HepG2 (cell line): ENCODE data around the gene CCDC66. TPM values are rescaled to one million over a fixed set of nuclear protein-coding genes. Genes with fewer than 3 reads are reported as not detected.

ENCODE experiments used
- ATAC-seq: fragments of 200-7000 bp; cut with Tn5 transposase; 3 replicates; pipeline ENCODE4 v1.9.1; 2020; ENCODE audit warnings: mild to moderate bottlenecking, moderate library complexity
- Bru-seq: library from RNA; stranded (reverse); fragments of 400-500 nt; gene quantifications from one replicate; lab custom pipeline; 2021; lab: Mats Ljungman, UMichigan
- BruChase-seq, 2 experiments: library from RNA; stranded (reverse); fragments of 400-500 nt; gene quantifications; one replicate each; lab custom pipeline; 2021; lab: Mats Ljungman, UMichigan
- BruUV-seq: library from RNA; stranded (reverse); fragments of 400-500 nt; replicated peaks from 2 replicates; lab custom pipeline; 2021; lab: Mats Ljungman, UMichigan
- CTCF ChIA-PET: fragments of 300-600 bp; formaldehyde crosslinking; extraction: SDS; loops from one replicate; lab custom pipeline; 2021; ENCODE audit warnings: low total read pairs, inconsistent platforms, low intra/inter-chr PET ratio; lab: Yijun Ruan, JAX
- POLR2A ChIA-PET: fragments of 350-600 bp; sonication (Branson Sonifier 250); formaldehyde crosslinking; loops from one replicate; lab custom pipeline; 2020; ENCODE audit warnings: antibody characterized with exemption, inconsistent platforms; lab: Yijun Ruan, JAX
- DNase-seq: peaks from one replicate; pipeline ENCODE4 v3.0.0-alpha.2; 2015; ENCODE audit warnings: low spot score
- FAIRE-seq: peaks from 3 replicates; lab custom pipeline; 2011; peaks lifted over from hg19 to GRCh38; lab: Jason Lieb, UNC
- H2AFZ ChIP-seq: one replicate; pipeline ENCODE4 v1.6.1; 2011; ENCODE audit warnings: low read length, inconsistent platforms
- H3K27ac ChIP-seq: fragments of 300-600 bp; 3 replicates; pipeline ENCODE4 v1.8.0; 2011; ENCODE audit warnings: mixed run types, mild to moderate bottlenecking, mixed read lengths, low read length, inconsistent platforms; ENCODE audit not compliant: insufficient read depth; ENCODE audit errors: extremely low read length
- H3K27me3 ChIP-seq, 2 experiments: fragments of 200-600 bp in 1 of 2; 2 replicates in 1 of 2; 3 replicates in 1 of 2; pipeline versions ENCODE4 v1.6.0 to v1.8.0; 2011; ENCODE audit warnings: low read length in 2 of 2, mild to moderate bottlenecking in 2 of 2, moderate library complexity in 2 of 2, inconsistent platforms in 1 of 2; ENCODE audit not compliant: insufficient read depth in 2 of 2, control insufficient read depth in 1 of 2
- H3K36me3 ChIP-seq, 2 experiments: fragments of 200-600 bp in 1 of 2; replicated peaks in 1 of 2; 2 replicates in 1 of 2; 3 replicates in 1 of 2; pipeline versions ENCODE4 v1.5.1 to v1.8.0; 2011; ENCODE audit warnings: low read length in 2 of 2, inconsistent platforms in 1 of 2; ENCODE audit not compliant: insufficient read depth in 2 of 2, control insufficient read depth in 1 of 2
- H3K4me1 ChIP-seq: 2 replicates; pipeline ENCODE4 v1.5.1; 2012; ENCODE audit warnings: low read length, inconsistent platforms; ENCODE audit not compliant: insufficient read depth
- H3K4me2 ChIP-seq: 2 replicates; pipeline ENCODE4 v1.6.0; 2011; ENCODE audit warnings: low read depth, low read length, inconsistent platforms
- H3K4me3 ChIP-seq, 3 experiments: fragments of 200-600 bp in 1 of 3; sonication (generic), shearing (Covaris generic) in 1 of 3; replicated peaks in 1 of 3; 2 replicates each; pipeline ENCODE4 v1.5.1; 2011 to 2016; ENCODE audit warnings: low read length in 3 of 3, inconsistent platforms in 2 of 3, low read depth in 2 of 3, mild to moderate bottlenecking in 2 of 3, control low read depth in 1 of 3, mixed read lengths in 1 of 3; ENCODE audit not compliant: insufficient read depth in 1 of 3
- H3K79me2 ChIP-seq: one replicate; pipeline ENCODE4 v1.6.1; 2011; ENCODE audit warnings: low read length, inconsistent platforms; ENCODE audit not compliant: insufficient read depth
- H3K9ac ChIP-seq: 2 replicates; pipeline ENCODE4 v1.6.0; 2011; ENCODE audit warnings: mild to moderate bottlenecking, low read depth, low read length, inconsistent platforms; ENCODE audit not compliant: insufficient read depth
- H3K9me3 ChIP-seq: 2 replicates; pipeline ENCODE4 v1.5.1; 2012; ENCODE audit warnings: mild to moderate bottlenecking, low read length
- H4K20me1 ChIP-seq: 2 replicates; pipeline ENCODE4 v1.6.0; 2011; ENCODE audit warnings: inconsistent platforms, mild to moderate bottlenecking, low read length, moderate library complexity; ENCODE audit not compliant: insufficient read depth
- FOXA1 ChIP-seq, 2 experiments: fragments of 450-650 bp in 1 of 2; sonication (generic) in 1 of 2; formaldehyde crosslinking in 1 of 2; IDR thresholded peaks; 2 replicates each; pipeline versions ENCODE4 v1.4.0 to v1.6.1; 2016 to 2020; ENCODE audit warnings: missing genetic modification reagents in 1 of 2
- ISX ChIP-seq: sonication (generic); formaldehyde crosslinking; conservative IDR thresholded peaks from 2 replicates; pipeline ENCODE4 v1.5.0; 2020; ENCODE audit warnings: missing genetic modification reagents
- MZF1 ChIP-seq: sonication (generic); formaldehyde crosslinking; IDR thresholded peaks from 2 replicates; pipeline ENCODE4 v1.8.1; 2023; ENCODE audit warnings: mild to moderate bottlenecking, missing genetic modification reagents, borderline replicate concordance
- ZZZ3 ChIP-seq: sonication (generic); formaldehyde crosslinking; IDR thresholded peaks from 2 replicates; pipeline ENCODE4 v1.4.0; 2020; ENCODE audit warnings: missing genetic modification reagents, mild to moderate bottlenecking, borderline replicate concordance
- WGBS: methylation state at CpG from one replicate; pipeline ENCODE4 v1.1.6; 2017; ENCODE audit warnings: low lambda C conversion rate; 5-methylcytosine and 5-hydroxymethylcytosine counted together
- in situ Hi-C: cut with HindIII; loops from 2 replicates; pipeline ENCODE4 v1.10.0; 2017; ENCODE audit warnings: low pct_unique_long_range_greater_than_20kb; ENCODE audit not compliant: extremely low pct_ligation_motif_present
- intact Hi-C: fragments of 100-400 bp; cut with micrococcal nuclease; formaldehyde crosslinking; loops from one replicate; pipeline ENCODE4 v1.10.0; 2022; ENCODE audit not compliant: unreplicated experiment
- long read RNA-seq, 2 experiments: library from RNA in 1 of 2; library from polyadenylated mRNA in 1 of 2; stranded (forward) in 1 of 2; unstranded in 1 of 2; transcript quantifications; one replicate each; pipeline ENCODE4 v2.0.0, GENCODE V29; 2019 to 2022
- polyA minus RNA-seq, 3 experiments: library from RNA; depleted of rRNA, polyadenylated mRNA; stranded (reverse); fragments of >200 nt; gene quantifications; 2 replicates each; pipeline ENCODE4 v1.2.3, GENCODE V29; 2011; ENCODE audit warnings: low replicate concordance in 1 of 3
- polyA plus RNA-seq, 8 experiments: library from polyadenylated mRNA; depleted of rRNA in 3 of 8; stranded (reverse) in 7 of 8; unstranded in 1 of 8; fragments of >200 nt; fragmentation: Illumina TruSeq in 4 of 8; extraction: Trizol in 4 of 8; gene quantifications; 2 replicates each; pipeline versions ENCODE4 v1.2.1 to v1.2.3, GENCODE V29; 2011 to 2016; ENCODE audit warnings: low read depth in 4 of 8, missing spikeins in 1 of 8, mixed read lengths in 1 of 8; ENCODE audit not compliant: insufficient read depth in 1 of 8
- total RNA-seq, 5 experiments: library from RNA; depleted of rRNA; stranded (reverse); fragments of >200 nt; fragmentation: Illumina TruSeq; extraction: Trizol; gene quantifications; 2 replicates each; pipeline ENCODE4 v1.2.3, GENCODE V29; 2016; ENCODE audit warnings: low read depth in 1 of 5
- TF ChIP-seq, protein P1 (sequence below): sonication (generic); formaldehyde crosslinking; IDR thresholded peaks from 2 replicates; pipeline ENCODE4 v1.4.0; 2020; ENCODE audit warnings: mild to moderate bottlenecking, missing genetic modification reagents
- TF ChIP-seq, protein P2 (sequence below): sonication (generic); formaldehyde crosslinking; IDR thresholded peaks from 2 replicates; pipeline ENCODE4 v1.5.1; 2020; ENCODE audit warnings: mild to moderate bottlenecking, missing genetic modification reagents, moderate library complexity

Gene CCDC66
- 12.3 and 19.9 TPM in 2 replicates for total RNA-seq (2016; rRNA removed; fragmentation: Illumina TruSeq; extraction: Trizol)
- 33.8 and 44.2 TPM in 2 replicates for total RNA-seq (2016; cell fraction: cytosol; rRNA removed; fragmentation: Illumina TruSeq; extraction: Trizol; ENCODE audit: low read depth)
- 13.4 and 17.2 TPM in 2 replicates for total RNA-seq (2016; cell fraction: insoluble cytoplasmic fraction; rRNA removed; fragmentation: Illumina TruSeq; extraction: Trizol)
- total RNA-seq (2016; cell fraction: membrane; rRNA removed; fragmentation: Illumina TruSeq; extraction: Trizol), result 12.0 and 14.0 TPM in 2 replicates
- 41.9 and 54.6 TPM in 2 replicates for total RNA-seq (2016; cell fraction: nucleus; rRNA removed; fragmentation: Illumina TruSeq; extraction: Trizol)
- 7.7 and 8.4 TPM in 2 replicates for polyA plus RNA-seq (2011; rRNA removed)
- 1.0 and 2.2 TPM in 2 replicates for polyA plus RNA-seq (2011; cell fraction: cytosol; rRNA removed)
- polyA plus RNA-seq (2011; cell fraction: nucleus; rRNA removed), result 14.0 and 18.5 TPM in 2 replicates
- polyA plus RNA-seq (2012), result 6.2 and 6.5 TPM in 2 replicates
- 1.2 and 1.3 TPM in 2 replicates for polyA plus RNA-seq (2016; cell fraction: cytosol; fragmentation: Illumina TruSeq; extraction: Trizol; ENCODE audit: low read depth)
- polyA plus RNA-seq (2016; cell fraction: insoluble cytoplasmic fraction; fragmentation: Illumina TruSeq; extraction: Trizol; ENCODE audit: low read depth), result 8.7 and 10.3 TPM in 2 replicates
- 1.9 and 2.6 TPM in 2 replicates for polyA plus RNA-seq (2016; cell fraction: membrane; fragmentation: Illumina TruSeq; extraction: Trizol; ENCODE audit: low read depth)
- 38.7 and 47.3 TPM in 2 replicates for polyA plus RNA-seq (2016; cell fraction: nucleus; fragmentation: Illumina TruSeq; extraction: Trizol; ENCODE audit: insufficient read depth, low read depth)
- polyA minus RNA-seq (2011; rRNA and poly(A)+ RNA removed; ENCODE audit: low replicate concordance), result 7.0 and 40.9 TPM in 2 replicates
- 4.8 and 5.2 TPM in 2 replicates for polyA minus RNA-seq (2011; cell fraction: cytosol; rRNA and poly(A)+ RNA removed)
- 57.9 and 70.0 TPM in 2 replicates for polyA minus RNA-seq (2011; cell fraction: nucleus; rRNA and poly(A)+ RNA removed)
- percentile 70 among the genes with signal in this experiment for Bru-seq, nascent RNA
- BruChase-seq, experiment 1, labeled RNA remaining after a 6-hour chase, result percentile 63 among the genes with signal in this experiment
- BruChase-seq, experiment 2, labeled RNA remaining after a 2-hour chase, result percentile 71 among the genes with signal in this experiment
- long read RNA-seq, experiment 1, partial matches to known transcripts, result 2 of 7 reads
- long read RNA-seq, experiment 1, other reads (novel, unspliced or antisense), result 4 of 7 reads
- long read RNA-seq, experiment 2, partial matches to known transcripts, result 1 of 4 reads
- long read RNA-seq, experiment 2, other reads (novel, unspliced or antisense), result 3 of 4 reads

GRCh38 chr3:56556908-56557830 is at the start of gene CCDC66:
Gene CCDC66 (plus strand): TSS chr3:56557175. CDS start chr3:56557243, 68 bp downstream.
- H3K27me3 ChIP-seq, result peaks cover 0 to 9% of the 10 kb centered on the region in 2 experiments; a peak in 2 of 5 replicates
- H3K9ac ChIP-seq, result peak within 1 kb of the TSS; percentile 91
- BruUV-seq, result TSS peak; percentile 68
- ATAC-seq (peak; percentile 100), DNase-seq (peak; percentile 87), FAIRE-seq (peak; percentile 46)
- H3K4me2 ChIP-seq, result peak within 1 kb of the TSS; percentile 87
- CTCF ChIA-PET, result no interaction called here
- under 1% methylated on average over 17 of the region's 54 CpGs for WGBS
- H4K20me1 ChIP-seq, result no peaks in the 10 kb centered on the region
- in situ Hi-C loops, result no loop called here
- H3K4me1 ChIP-seq, result peaks cover 23% of the 10 kb centered on the region
- POLR2A ChIA-PET, result interaction anchor here (0.7 to 1.0 kb wide), 2 partner anchors 15 to 55 kb away, joined by 3 to 4 read pairs; no protein-coding TSS in a partner anchor
- peak within 1 kb of the TSS; percentile 93 for H2AFZ ChIP-seq
- H3K9me3 ChIP-seq, result no peaks in the 10 kb centered on the region
- H3K36me3 ChIP-seq, result peaks cover 0 to 15% of the 10 kb centered on the region in 2 experiments; a peak in 2 of 5 replicates
- intact Hi-C loops, result no loop called here
- peak within 1 kb of the TSS; percentile 84 for H3K27ac ChIP-seq
- peaks cover 23% of the 10 kb centered on the region for H3K79me2 ChIP-seq
- H3K4me3 ChIP-seq, result peak within 1 kb of the TSS; percentile 75 to 88 (median 87)
- TF ChIP-seq MZF1 (CRISPR knock-in tag) (no peak), ISX (CRISPR knock-in tag) (peak; percentile 72; the same call in 1 of the 2 replicates), ZZZ3 (no peak), FOXA1 (IDR thresholded peaks at IDR 0.05) (no peak), FOXA1 (CRISPR knock-in tag; IDR thresholded peaks at IDR 0.05) (peak; percentile 66; the same call in 1 of the 2 replicates)
- TF ChIP-seq, protein P1, sequence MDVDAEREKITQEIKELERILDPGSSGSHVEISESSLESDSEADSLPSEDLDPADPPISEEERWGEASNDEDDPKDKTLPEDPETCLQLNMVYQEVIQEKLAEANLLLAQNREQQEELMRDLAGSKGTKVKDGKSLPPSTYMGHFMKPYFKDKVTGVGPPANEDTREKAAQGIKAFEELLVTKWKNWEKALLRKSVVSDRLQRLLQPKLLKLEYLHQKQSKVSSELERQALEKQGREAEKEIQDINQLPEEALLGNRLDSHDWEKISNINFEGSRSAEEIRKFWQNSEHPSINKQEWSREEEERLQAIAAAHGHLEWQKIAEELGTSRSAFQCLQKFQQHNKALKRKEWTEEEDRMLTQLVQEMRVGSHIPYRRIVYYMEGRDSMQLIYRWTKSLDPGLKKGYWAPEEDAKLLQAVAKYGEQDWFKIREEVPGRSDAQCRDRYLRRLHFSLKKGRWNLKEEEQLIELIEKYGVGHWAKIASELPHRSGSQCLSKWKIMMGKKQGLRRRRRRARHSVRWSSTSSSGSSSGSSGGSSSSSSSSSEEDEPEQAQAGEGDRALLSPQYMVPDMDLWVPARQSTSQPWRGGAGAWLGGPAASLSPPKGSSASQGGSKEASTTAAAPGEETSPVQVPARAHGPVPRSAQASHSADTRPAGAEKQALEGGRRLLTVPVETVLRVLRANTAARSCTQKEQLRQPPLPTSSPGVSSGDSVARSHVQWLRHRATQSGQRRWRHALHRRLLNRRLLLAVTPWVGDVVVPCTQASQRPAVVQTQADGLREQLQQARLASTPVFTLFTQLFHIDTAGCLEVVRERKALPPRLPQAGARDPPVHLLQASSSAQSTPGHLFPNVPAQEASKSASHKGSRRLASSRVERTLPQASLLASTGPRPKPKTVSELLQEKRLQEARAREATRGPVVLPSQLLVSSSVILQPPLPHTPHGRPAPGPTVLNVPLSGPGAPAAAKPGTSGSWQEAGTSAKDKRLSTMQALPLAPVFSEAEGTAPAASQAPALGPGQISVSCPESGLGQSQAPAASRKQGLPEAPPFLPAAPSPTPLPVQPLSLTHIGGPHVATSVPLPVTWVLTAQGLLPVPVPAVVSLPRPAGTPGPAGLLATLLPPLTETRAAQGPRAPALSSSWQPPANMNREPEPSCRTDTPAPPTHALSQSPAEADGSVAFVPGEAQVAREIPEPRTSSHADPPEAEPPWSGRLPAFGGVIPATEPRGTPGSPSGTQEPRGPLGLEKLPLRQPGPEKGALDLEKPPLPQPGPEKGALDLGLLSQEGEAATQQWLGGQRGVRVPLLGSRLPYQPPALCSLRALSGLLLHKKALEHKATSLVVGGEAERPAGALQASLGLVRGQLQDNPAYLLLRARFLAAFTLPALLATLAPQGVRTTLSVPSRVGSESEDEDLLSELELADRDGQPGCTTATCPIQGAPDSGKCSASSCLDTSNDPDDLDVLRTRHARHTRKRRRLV (CRISPR knock-in tag), result 0 out of 2 replicates have a peak, but pooled peaks have one; percentile 60
- TF ChIP-seq, protein P2, sequence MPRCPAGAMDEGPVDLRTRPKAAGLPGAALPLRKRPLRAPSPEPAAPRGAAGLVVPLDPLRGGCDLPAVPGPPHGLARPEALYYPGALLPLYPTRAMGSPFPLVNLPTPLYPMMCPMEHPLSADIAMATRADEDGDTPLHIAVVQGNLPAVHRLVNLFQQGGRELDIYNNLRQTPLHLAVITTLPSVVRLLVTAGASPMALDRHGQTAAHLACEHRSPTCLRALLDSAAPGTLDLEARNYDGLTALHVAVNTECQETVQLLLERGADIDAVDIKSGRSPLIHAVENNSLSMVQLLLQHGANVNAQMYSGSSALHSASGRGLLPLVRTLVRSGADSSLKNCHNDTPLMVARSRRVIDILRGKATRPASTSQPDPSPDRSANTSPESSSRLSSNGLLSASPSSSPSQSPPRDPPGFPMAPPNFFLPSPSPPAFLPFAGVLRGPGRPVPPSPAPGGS (CRISPR knock-in tag), result peak; percentile 65; the same call in 1 of the 2 replicates
